OCI-LY1 (cell line): ENCODE data around the gene ADTRP.

Experiments used
- CTCF ChIP-seq: fragments of 200-600 bp; sonication (generic), shearing (Covaris generic); IDR thresholded peaks from 2 replicates; pipeline ENCODE4 v1.5.1; 2017; ENCODE audit warnings: mild to moderate bottlenecking, antibody characterized with exemption, low read length, moderate library complexity, mixed read lengths
- EZH2 ChIP-seq: fragments of 200-600 bp; sonication (generic), shearing (Covaris generic); IDR thresholded peaks from 2 replicates; pipeline ENCODE4 v1.8.0; 2017; ENCODE audit warnings: borderline replicate concordance, mixed run types, mild to moderate bottlenecking, antibody characterized with exemption, low read length, moderate library complexity, mixed read lengths

- TF ChIP-seq CTCF (no peak), EZH2 (no peak)
Observed at GRCh38 chr6:11732036-11732631, 46.5 kb downstream of the ADTRP start.
